Measurements from ENCODE around the gene FRK. TPM values are rescaled to one million over a fixed set of nuclear protein-coding genes. Genes with fewer than 3 reads are reported as not detected.
A peak's percentile ranks its signal among the peaks of the same experiment; 100 is the strongest.
"Not testable (repeated sequence)": the region's sequence is repeated elsewhere in the genome, so short reads cannot be mapped to it uniquely, and the experiment has no call there.

The FRK gene
- total RNA-seq, 2 donors from 2014 or later: 2.7 to 6.3 TPM

DNA sequence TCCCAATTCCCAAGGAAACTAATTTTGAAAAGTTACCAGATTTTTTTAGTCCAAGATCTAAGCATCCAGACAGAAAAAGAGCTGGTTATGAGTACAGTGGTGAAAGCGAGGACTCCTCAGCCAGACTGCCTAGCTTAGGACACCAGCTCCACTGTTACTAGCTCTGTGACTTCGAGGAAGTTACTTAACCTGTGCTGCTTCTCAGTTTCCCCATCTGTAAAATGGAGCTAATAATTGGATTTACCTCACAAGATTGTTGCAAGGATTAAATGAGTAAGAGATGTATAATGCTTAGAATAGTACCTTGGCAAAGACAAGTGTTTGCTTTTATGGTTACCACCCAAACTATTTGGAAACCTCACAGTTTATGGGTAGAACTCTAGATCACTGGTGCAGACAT is 41.1 kb upstream of the FRK start:
- TF ChIP-seq, protein P1, sequence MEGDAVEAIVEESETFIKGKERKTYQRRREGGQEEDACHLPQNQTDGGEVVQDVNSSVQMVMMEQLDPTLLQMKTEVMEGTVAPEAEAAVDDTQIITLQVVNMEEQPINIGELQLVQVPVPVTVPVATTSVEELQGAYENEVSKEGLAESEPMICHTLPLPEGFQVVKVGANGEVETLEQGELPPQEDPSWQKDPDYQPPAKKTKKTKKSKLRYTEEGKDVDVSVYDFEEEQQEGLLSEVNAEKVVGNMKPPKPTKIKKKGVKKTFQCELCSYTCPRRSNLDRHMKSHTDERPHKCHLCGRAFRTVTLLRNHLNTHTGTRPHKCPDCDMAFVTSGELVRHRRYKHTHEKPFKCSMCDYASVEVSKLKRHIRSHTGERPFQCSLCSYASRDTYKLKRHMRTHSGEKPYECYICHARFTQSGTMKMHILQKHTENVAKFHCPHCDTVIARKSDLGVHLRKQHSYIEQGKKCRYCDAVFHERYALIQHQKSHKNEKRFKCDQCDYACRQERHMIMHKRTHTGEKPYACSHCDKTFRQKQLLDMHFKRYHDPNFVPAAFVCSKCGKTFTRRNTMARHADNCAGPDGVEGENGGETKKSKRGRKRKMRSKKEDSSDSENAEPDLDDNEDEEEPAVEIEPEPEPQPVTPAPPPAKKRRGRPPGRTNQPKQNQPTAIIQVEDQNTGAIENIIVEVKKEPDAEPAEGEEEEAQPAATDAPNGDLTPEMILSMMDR (IDR thresholded peaks at IDR 0.05): no peak
- Histone ChIP-seq H3K9me3 (no peaks in the 10 kb centered on the region), H3K36me3 (no peaks in the 10 kb centered on the region), H3K4me3 (peak overlapping the region; percentile 70 to 75), H3K27ac (peak overlapping the region; percentile 94 to 95), H3K27me3 (no peaks in the 10 kb centered on the region), H3K4me1 (peaks cover 0 to 46% of the 10 kb centered on the region in 2 donors)
- DNase-seq (ENCODE audit: low spot score): no peak

- Histone ChIP-seq H3K9me3 (peaks cover 0 to 2% of the 10 kb centered on the region in 2 donors), H3K36me3 (no peaks in the 10 kb centered on the region), H3K27ac (peak overlapping the region; percentile 94 to 95), H3K4me3 (peak overlapping the region; percentile 70 to 75), H3K4me1 (peaks cover 0 to 42% of the 10 kb centered on the region in 2 donors), H3K27me3 (no peaks in the 10 kb centered on the region)
- no peak for DNase-seq (ENCODE audit: low spot score)
- TF ChIP-seq, protein P1 (IDR thresholded peaks at IDR 0.05): no peak
Observed at GRCh38 chr6:116101302-116101718, 40.6 kb upstream of the FRK start.

- H3K27me3 ChIP-seq: no peaks in the 10 kb centered on the region
- peak within 1 kb of the TSS; percentile 94 to 95 for H3K27ac ChIP-seq
- TF ChIP-seq, protein P1 (IDR thresholded peaks at IDR 0.05): peak; percentile 23 to 56
- peaks cover 0 to 36% of the 10 kb centered on the region in 2 donors for H3K4me1 ChIP-seq
- H3K9me3 ChIP-seq: peaks cover 0 to 6% of the 10 kb centered on the region in 2 donors
- DNase-seq (ENCODE audit: low spot score): peak; percentile 87
- H3K36me3 ChIP-seq: no peaks in the 10 kb centered on the region
- peak within 1 kb of the TSS; percentile 70 to 75 for H3K4me3 ChIP-seq
Observed at GRCh38 chr6:116100419-116101301, 40.0 kb upstream of the FRK start, which contains the start of gene NT5DC1. Gene NT5DC1 (plus strand): TSS chr6:116100853. CDS start chr6:116100931, 78 bp downstream.

DNA sequence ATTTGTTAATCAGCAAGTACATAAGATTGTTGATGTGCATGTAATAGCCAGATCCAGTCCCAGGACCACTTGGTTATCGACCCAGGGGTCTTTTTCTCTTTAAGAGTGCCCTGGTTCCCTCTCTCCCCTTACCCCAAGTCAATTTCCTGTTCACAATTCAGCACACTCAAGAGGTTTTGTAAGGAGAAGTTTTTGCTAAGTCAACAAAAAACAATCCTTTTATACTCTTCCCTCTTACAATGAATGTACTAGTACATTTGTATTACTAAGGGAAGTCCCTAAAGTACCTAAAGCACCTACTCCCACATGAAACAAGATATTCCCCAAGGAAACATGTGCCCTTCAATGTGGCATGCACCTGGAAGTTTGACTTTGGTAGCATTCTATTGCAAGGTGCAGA is 38.3 kb upstream of the FRK start:
- H3K27me3 ChIP-seq: no peaks in the 10 kb centered on the region
- TF ChIP-seq, protein P1 (IDR thresholded peaks at IDR 0.05): no peak
- no peak for DNase-seq (ENCODE audit: low spot score)
- peak overlapping the region in 1 of 2 donors; percentile 95 for H3K27ac ChIP-seq
- H3K36me3 ChIP-seq: no peaks in the 10 kb centered on the region
- peaks cover 0 to 6% of the 10 kb centered on the region in 2 donors for H3K9me3 ChIP-seq
- peaks cover 0 to 24% of the 10 kb centered on the region in 2 donors for H3K4me1 ChIP-seq
- H3K4me3 ChIP-seq: peak overlapping the region; percentile 1 to 75

GRCh38 chr6:116096979-116097816 is 36.5 kb upstream of the FRK start:
- Histone ChIP-seq H3K9me3 (peaks cover 0 to 6% of the 10 kb centered on the region in 2 donors), H3K27ac (no peak overlapping the region), H3K4me3 (no peak overlapping the region), H3K27me3 (no peaks in the 10 kb centered on the region), H3K36me3 (no peaks in the 10 kb centered on the region), H3K4me1 (peaks cover 0 to 10% of the 10 kb centered on the region in 2 donors)
- no peak for DNase-seq (ENCODE audit: low spot score)
- TF ChIP-seq, protein P1 (IDR thresholded peaks at IDR 0.05): peak; percentile 15 to 68

DNA sequence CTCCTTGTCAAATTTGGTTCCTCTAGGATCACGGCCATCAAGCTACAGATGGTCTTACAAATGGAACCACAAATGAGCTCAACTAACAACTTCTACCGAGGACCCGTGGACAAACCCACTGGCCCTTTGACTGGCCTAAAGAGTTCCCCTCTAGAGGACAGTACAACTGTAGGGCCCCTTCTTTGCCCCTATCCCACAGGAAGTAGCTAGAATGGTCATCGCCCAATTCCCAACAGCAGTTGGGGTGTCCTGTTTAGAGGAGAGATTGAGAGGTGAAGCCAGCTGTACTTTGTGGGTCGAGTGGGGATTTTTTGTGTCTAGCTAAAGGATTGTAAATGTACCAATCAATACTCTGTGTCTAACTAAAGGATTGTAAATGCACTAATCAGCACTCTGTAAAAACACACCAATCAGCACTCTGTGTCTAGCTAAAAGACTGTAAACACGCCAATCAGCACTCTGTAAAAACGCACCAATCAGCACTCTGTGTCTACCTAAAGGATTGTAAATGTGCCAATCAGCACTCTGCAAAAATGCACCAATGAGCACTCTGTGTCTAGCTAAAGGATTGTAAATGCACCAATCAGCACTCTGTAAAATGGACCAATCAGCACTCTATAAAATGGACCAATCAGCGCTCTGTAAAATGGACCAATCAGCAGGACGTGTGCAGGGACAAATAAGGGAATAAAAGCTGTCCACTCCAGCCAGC is 35.5 kb upstream of the FRK start:
- not testable (repeated sequence) for DNase-seq (ENCODE audit: low spot score); H3K4me3 ChIP-seq; H3K9me3 ChIP-seq; H3K4me1 ChIP-seq; H3K27ac ChIP-seq; H3K36me3 ChIP-seq; H3K27me3 ChIP-seq

Measured in right atrium auricular region (tissue), 2 donors.